RPMI7951 (cell line): ENCODE results near the gene ZNF99. TPM values are rescaled to one million over a fixed set of nuclear protein-coding genes. Genes with fewer than 3 reads are reported as not detected.
A peak's percentile ranks its signal among the peaks of the same experiment; 100 is the strongest.
"Not testable (repeated sequence)": the region's sequence is repeated elsewhere in the genome, so short reads cannot be mapped to it uniquely, and the experiment has no call there.

ENCODE experiments used
- DNase-seq: peaks from one replicate; pipeline ENCODE4 v3.0.0-alpha.2; 2012; ENCODE audit warnings: low read depth
- total RNA-seq: library from RNA; depleted of rRNA; stranded (reverse); fragments of >200 nt; shearing (Covaris generic); gene quantifications from 2 replicates; pipeline ENCODE4 v1.2.3, GENCODE V29; 2014; rRNA removed

ZNF99 gene
- total RNA-seq, result under 0.01 TPM in 1 of 2 replicates, not detected in the other

DNA sequence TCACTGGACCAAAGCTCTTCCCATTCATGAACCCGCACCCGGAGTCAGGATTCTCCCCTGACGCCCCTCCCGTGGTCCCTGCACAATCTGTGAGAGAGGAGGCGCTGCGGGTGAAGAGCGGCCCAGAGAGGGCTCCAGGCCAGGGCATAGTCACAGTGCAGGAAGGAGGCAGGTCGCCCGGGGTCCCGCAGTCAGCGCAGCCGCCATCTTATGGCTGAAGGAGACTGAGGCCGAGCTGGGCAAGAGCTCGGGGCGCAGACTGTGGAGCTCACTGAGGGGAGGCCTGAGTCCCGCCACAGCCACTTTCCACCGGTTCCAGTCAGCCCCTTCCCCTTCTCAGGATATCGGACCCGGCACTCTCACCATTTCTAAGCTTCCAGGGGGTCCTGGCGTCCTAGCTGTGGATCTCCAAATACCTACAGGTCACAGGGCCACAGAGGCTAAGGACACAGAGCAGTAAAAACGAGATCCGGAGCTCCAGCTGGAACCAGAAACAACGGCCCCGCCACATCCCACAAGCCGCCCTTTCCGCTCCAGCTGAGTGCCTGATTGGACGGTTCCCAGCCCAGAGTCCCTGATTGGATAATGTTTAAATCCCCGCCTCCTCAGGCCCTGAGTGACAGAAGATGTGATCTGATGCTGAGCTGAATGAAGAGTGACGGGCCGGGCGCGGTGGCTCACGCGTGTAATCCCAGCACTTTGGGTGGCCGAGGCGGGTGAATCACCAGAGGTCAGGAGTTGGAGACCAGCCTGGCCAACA lies at the start of gene ZNF99:
TSS of gene ZNF99 (minus strand) at position 501 of the 760 bp plus-strand sequence. CDS start at position 366, 135 bp downstream.
- DNase-seq, result peak; percentile 8

- DNase-seq, result peak; percentile 20
These were observed 48.2 kb upstream of the ZNF99 start, which contains the start of gene ZNF723 for GRCh38 chr19:22832031-22832762. Gene ZNF723 (plus strand): TSS chr19:22832291. CDS start chr19:22832380, 89 bp downstream.

DNA sequence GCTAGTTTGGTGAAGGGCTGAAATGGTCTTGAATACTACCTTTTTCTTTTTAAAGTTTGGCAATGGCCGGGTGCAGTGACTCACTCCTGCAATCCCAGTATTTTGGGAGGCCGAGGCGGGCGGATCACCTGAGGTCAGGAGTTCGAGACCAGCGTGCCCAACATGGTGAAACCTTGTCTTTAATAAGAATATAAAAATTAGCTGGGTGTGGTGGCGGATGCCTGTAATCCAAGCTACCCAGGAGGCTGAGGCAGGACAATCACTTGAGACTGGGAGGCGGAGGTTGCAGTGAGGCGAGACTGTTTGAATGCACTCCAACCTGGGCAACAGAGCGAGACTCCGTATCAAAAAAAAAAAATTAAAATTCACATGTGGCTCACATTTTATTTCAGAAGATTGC lies 47.3 kb upstream of the ZNF99 start:
- DNase-seq, result no peak

GRCh38 chr19:22814124-22814523 lies 30.2 kb upstream of the ZNF99 start:
- no peak for DNase-seq

DNA sequence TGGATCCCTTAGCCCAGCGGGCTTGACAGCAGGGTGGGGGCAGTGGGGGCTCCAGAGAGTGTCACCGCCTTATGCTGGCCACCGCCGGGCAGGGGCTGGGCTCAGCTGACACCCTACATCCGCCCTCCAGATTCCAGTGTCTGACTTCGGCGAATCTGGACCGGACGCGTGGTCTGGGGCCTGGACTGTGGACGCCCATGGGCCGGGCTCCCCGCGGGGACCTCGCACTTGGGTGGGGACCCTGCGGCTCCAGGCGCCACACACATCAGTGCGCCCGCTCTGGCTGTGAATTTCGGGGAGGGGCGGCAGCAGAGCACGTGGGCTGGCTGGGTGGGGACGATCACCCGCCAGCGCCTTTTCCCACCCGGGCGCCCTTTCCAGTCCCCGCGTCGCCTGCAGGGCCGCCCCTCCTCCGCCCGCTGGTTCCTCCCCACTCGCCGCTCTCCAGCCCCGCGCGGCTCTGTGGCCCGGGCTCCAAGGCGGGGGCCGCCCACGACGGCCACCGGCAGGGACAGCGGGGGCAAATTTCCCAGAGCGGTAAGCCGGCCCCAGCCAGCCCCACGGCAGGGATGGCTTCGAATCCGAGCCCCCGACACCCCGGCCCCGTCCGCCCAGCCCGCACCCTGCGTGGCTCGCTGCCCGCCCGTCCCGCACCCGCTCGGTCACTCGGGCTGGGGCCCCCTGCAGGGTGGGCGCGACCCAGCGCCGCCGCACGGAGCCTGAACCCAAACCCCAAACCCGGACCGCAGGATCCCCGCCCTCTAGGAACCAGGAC lies 23.3 kb upstream of the ZNF99 start:
- no peak for DNase-seq

GRCh38 chr19:22806418-22806817 lies 22.5 kb upstream of the ZNF99 start:
- no peak for DNase-seq

DNA sequence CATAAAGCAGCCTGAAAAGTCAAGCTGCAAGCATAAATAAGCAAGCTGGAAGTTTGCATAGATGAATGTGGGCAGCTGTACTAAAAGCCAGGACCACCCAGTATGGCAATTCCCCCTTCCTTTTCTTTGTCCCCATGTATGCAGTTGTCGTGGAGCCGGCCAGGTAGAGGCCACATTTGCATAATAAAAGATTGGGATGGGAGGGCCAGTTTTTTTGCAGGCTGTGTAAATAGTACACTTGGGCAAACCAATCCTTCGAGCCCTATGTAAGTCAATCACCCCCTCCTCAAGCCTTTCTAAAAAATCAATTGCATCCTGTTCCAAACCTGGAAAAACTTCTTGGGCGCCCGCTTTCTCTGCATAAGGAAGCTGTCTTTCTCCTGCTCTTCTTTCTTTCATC lies 13.1 kb upstream of the ZNF99 start:
- DNase-seq, result no peak

GRCh38 chr19:22792863-22793262 lies 8.9 kb upstream of the ZNF99 start:
- DNase-seq, result not testable (repeated sequence)

DNA sequence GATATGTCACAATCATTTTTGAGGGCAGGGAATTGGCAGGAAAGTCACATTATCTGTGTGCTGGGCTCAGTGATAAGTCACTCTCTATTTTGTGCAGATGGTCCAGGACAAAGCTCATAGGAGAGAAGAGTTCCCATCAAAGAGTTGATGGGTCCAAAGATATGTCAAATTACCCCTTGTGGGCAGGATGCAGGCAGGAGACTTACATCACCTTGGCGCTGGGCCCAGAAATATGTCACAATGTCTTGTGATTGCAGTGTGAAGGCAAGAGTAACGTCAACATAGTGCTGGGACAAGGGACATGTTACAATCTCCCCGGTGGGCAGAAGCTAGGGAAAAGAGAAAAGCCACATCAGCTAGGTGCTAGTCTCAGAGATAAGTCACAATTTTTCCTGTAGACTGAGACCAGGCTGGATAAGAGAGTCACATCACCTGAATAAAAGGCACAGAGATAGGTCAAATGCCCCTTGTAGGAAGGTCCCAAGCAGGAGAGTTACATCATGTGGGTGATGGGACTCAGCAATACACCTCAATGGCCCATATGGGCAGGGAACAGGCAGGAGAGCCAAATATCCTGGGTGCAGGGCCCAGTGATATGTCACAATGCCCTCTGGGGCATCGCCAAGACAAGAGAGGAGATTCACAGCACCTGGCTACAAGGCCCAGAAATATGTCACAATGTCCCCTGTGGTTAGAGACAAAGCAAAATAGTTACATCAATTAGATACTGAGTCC lies 47.9 kb downstream of the ZNF99 start:
- DNase-seq, result no peak

DNA sequence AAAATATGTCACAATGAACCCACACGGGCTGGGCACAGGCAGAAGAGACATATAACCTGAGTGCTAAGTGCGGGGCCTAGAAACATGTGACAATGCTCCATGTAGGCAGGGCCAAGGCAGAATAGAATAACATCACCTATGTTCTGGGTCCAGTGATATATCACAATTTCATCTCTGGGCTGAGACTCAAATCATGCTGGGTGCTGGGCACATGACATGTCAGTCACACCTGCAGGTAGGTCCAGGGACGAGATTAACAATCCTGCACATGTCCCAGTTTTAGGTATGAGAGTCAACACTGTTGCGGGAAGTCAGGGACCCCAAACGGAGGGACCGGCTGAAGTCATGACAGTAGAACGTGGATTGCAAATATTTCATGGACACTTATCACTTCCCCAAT lies 50.3 kb downstream of the ZNF99 start:
- no peak for DNase-seq

GRCh38 chr19:22728214-22728613 lies 55.7 kb downstream of the ZNF99 start:
- not testable (repeated sequence) for DNase-seq

DNA sequence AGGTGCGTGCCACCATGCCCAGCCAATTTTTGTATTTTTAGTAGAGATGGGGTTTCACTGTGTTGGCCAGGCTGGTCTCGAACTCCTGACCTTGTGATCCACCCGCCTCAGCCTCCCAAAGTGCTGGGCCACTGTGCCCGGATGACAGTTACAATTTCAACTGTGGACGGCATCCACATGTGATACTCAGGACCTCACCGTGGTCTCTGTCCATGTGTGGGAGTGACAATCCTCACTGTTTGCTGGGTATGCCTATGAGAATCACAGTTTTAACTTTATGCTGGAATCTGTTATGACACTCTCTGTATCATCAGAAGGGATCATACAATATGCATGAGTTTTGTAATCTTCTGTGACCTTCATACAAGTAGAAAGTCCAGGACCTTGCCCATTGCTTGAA lies 62.4 kb downstream of the ZNF99 start:
- not testable (repeated sequence) for DNase-seq

- DNase-seq, result no peak
These were observed 75.0 kb downstream of the ZNF99 start for GRCh38 chr19:22708983-22709382.

DNA sequence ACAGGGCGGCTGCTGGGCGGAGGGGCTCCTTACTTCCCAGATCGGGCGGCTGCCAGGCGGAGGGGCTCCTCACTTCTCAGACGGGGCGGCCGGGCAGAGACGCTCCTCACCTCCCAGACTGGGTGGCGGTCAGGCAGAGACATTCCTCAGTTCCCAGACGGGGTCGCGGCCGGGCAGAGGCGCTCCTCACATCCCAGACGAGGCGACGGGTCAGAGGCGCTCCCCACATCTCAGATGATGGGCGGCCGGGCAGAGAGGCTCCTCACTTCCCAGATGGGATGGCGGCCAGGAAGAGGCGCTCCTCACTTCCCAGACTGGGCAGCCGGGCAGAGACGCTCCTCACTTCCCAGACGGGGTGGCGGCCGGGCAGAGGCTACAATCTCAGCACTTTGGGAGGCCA lies 80.9 kb downstream of the ZNF99 start:
- not testable (repeated sequence) for DNase-seq

DNA sequence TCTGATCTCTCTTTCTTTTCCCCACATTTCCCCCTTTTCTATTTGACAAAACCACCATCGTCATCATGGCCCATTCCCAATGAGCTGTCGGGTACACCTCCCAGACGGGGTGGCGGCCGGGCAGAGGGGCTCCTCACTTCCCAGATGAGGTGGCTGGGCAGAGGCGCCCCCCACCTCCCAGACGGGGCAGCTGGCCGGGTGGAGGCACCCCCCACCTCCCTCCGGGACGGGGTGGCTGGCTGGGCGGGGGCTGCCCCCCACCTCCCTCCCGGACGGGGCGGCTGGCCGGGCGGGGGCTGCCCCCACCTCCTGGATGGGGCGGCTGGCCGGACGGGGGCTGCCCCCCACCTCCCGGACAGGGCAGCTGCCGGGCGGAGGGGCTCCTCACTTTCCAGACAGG lies 81.3 kb downstream of the ZNF99 start:
- not testable (repeated sequence) for DNase-seq

Other genes with a start within 250 kb of the ZNF99 start
- 1.4 and 2.4 TPM in 2 replicates for gene ZNF492, start 149.8 kb downstream of the ZNF99 start, total RNA-seq
- gene ZNF723, start 48.1 kb upstream of the ZNF99 start, total RNA-seq, result 0.12 TPM in 1 of 2 replicates, not detected in the other
- gene ZNF728, start 219.0 kb upstream of the ZNF99 start, total RNA-seq, result 0.12 and 0.88 TPM in 2 replicates